T-helper 2 cell (primary cell): Measurements from ENCODE around the gene RPL10.
A peak's percentile ranks its signal among the peaks of the same experiment; 100 is the strongest.
"Not testable (repeated sequence)": the region's sequence is repeated elsewhere in the genome, so short reads cannot be mapped to it uniquely, and the experiment has no call there.

Source experiments
- DNase-seq, 5 experiments: peaks; one replicate each; pipeline versions ENCODE4 v3.0.0 to v3.0.0-alpha.2; 2012 to 2022

RPL10 gene

GRCh38 chrX:154378059-154378798 lies 19.9 kb upstream of the RPL10 start:
- peak in 3 of 5 experiments; percentile 34 to 63 (median 55) for DNase-seq

GRCh38 chrX:154378799-154379568 lies 19.2 kb upstream of the RPL10 start, which contains the start of gene EMD:
TSS of gene EMD (plus strand) at chrX:154379295. CDS start at chrX:154379485, 190 bp downstream.
- DNase-seq: peak; percentile 90 to 99 (median 95)

GRCh38 chrX:154379569-154379951 lies 18.6 kb upstream of the RPL10 start:
- DNase-seq: no peak

GRCh38 chrX:154380153-154380552 lies 18.0 kb upstream of the RPL10 start:
- DNase-seq: no peak

GRCh38 chrX:154380787-154381186 lies 17.4 kb upstream of the RPL10 start:
- no peak for DNase-seq

- no peak for DNase-seq
Observed at GRCh38 chrX:154381271-154381670, 16.9 kb upstream of the RPL10 start.

GRCh38 chrX:154382483-154383069 lies 15.6 kb upstream of the RPL10 start:
- no peak for DNase-seq

GRCh38 chrX:154383359-154384283 lies 14.6 kb upstream of the RPL10 start:
- no peak for DNase-seq

- DNase-seq: no peak
Observed at GRCh38 chrX:154384284-154384892, 13.8 kb upstream of the RPL10 start.

- DNase-seq: not testable (repeated sequence)
Observed at GRCh38 chrX:154388094-154388493, 10.1 kb upstream of the RPL10 start.

- not testable (repeated sequence) for DNase-seq
Observed at GRCh38 chrX:154388649-154389048, 9.5 kb upstream of the RPL10 start.

GRCh38 chrX:154389812-154390747 lies 8.1 kb upstream of the RPL10 start:
- peak in 1 of 5 experiments; percentile 62 for DNase-seq

- not testable (repeated sequence) for DNase-seq
Observed at GRCh38 chrX:154396363-154396762, 1.8 kb upstream of the RPL10 start.

GRCh38 chrX:154396973-154397887 lies 947 bp upstream of the RPL10 start:
- DNase-seq: peak in 4 of 5 experiments; percentile 31 to 74 (median 50)

- peak; percentile 46 to 91 (median 68) for DNase-seq
Observed at GRCh38 chrX:154398668-154399526, 720 bp downstream of the RPL10 start.

GRCh38 chrX:154399527-154400368 lies 1.6 kb downstream of the RPL10 start:
- DNase-seq: peak in 4 of 5 experiments; percentile 7 to 53 (median 24)

GRCh38 chrX:154400369-154400817 lies 2.2 kb downstream of the RPL10 start:
- DNase-seq: not testable (repeated sequence)
